ENCODE measurements around the gene TEX48.

The TEX48 gene

DNA sequence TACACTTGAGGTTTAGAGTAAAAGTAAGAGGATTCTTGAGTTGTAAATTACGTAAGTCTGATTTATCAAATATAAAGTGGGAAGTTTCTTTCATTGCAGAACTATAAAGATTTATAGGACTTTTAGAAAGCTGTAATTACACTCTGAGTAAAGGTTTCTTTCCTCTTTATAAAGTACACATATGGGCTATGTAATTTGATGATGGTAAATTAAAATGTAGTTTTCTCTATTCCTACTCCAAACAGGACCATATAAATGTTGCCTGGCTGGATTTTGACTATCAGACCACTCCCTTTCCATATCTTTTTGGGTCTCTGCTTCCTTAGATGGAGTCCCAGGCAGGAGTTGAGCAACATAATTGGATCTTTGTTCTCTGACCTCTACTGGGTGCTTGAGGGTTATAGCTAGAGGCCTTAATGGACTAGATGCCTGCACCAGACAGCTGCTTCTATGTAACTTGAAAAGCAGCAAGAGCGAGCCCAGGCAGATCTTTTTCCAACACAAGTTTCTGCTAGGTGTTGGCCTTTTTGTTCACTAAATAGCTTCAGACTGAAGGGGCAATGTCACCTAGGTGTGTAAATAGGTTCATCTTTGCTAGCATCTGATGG is 11.4 kb upstream of the TEX48 start:
- no peak for DNase-seq (ENCODE audit: low spot score)

DNA sequence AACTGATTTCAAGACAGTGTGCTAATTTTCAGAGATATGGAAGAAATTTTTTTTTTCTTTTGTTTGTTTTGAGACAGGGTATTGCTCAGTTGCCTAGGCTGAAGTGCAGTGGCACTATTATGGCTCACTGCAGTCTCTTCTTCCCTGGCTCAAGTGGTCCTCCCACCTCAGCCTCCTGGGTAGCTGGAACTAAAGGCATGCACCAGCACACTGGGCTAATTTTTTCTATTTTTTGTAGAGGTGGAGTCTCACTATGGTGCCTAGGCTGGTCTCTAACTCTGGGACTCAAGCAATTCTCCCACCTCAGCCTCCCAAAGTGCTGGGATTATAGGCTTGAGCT is 9.9 kb upstream of the TEX48 start:
- DNase-seq (ENCODE audit: low spot score) = no peak

DNA sequence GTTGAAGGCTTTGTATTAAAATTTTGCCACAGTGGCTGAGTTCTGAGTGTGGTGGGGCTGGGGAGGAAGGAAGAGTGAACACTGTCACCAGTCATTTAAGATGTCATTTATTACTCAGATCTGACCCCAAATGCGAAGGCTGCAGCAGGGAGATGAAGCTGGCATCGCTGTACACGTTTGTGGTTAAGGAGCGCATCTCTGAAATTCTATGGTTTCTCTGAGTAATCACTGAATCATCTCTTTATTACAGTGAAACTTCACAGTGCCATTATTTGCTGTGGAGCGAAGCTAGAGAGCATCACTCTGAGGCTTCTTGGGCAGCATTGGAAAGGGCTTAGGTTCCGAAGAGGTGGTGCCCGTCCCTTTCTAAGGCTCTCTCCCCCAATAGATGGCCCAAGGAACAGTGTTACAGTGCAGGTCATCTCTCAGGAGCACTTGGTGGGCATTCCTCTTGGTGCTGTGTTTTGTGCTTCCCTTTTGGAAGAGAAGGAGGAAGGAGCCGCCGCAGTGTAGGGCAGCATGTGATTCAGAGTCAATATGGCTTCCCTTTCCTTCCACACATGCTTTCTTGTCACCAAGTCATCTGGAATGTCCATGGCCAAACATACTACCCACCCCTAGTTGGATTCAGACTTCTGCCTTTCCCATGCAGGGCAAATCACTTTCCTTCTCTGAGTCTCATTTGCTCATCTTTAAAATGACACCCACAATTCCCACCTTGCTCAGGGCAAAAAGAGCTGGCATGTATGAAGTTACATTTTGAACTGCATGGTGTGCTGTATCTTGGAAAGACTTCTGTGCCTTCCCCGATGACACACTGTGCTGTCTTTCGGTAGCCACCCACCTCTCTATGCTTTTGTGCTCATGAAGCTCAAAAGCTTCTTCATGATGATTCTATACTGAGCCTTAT is 9.3 kb upstream of the TEX48 start:
- DNase-seq (ENCODE audit: low spot score) = no peak

DNA sequence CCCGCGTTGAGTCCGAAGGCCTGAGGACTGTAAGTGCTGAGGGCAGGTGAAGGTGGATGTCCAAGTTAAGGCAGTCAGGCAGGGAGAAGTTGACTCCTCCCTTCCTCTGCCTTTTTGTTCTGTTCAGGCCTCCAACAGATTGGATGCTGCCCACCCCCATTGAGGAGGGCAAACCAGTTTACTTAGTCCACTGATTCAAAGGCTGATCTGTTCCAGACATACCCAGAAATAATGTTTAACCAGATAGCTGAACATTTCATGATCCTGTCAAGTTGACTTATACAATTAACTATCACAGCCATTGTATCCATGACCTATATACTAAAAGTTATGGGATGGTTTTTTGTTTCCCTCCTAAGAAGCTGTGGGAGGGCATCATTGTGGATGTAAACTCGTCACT is 8.3 kb upstream of the TEX48 start:
- DNase-seq (ENCODE audit: low spot score) = no peak

DNA sequence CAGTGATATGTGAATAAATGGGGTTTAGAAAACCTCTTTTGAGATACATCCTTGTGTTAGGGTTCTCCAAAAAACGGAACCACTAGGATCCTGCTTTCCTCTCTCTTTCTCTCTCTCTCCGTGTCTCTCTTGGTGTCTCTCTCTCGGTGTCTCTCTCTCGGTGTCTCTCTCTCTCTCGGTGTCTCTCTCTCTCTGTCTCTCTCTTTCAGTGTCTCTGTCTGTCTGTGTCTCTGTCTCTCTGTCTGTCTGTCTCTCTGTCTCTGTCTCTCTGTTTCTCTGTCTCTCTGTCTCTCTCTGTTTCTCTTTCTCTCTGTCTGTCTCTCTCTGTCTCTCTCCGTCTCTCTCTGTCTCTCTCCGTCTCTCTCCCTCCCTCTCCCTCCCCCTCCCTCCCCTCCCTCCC is 7.8 kb upstream of the TEX48 start:
- DNase-seq (ENCODE audit: low spot score) = no peak

DNA sequence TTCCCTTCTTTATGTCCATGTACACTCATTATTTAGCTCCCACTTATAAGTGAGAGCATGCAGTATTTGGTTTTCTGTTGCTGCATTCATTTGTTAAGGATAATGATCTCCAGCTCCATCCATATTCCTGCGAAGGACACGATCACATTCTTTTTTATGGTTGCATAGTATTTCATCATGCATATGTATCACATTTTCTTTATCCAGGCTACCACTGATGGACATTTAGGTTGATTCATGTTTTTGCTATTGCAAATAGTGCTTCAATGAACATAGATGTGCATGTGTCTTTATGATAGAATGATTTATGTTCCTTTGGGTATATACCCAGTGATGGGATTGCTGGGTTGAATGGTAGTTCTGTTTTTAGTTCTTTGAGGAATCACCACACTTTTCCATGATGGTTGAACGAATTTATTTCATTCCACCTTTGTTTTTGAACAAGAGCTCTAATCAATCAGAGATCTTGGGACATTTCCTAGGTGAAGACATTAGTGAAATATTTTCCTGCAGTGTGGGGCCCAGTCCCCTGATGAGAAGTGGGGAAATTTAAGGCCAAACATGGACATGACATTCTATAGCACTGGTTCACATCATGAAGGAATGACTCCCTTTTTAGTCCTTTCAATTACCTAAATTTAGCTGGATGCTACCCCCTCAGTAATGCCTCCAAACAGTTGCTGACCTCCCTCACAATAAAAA is 7.1 kb upstream of the TEX48 start:
- DNase-seq (ENCODE audit: low spot score) = no peak

DNA sequence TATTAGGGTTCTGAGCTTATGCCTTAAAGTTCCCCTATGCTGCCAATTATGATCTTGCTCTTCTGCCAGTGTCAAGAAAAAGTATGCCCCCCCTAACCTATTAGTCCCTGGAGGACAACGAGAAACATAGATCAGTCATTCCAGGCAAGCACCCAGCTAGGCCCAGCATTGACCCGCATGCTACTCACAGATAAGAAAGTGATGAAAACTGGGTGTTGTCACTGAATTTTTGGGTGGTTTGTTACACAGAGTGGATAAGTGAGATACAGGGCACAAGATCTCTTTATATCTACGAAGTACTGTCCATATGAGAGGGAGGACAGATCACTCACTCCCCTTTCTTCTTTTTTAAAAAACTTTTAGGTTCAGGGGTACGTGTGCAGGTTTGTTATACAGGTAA is 6.4 kb upstream of the TEX48 start:
- DNase-seq (ENCODE audit: low spot score) = no peak

DNA sequence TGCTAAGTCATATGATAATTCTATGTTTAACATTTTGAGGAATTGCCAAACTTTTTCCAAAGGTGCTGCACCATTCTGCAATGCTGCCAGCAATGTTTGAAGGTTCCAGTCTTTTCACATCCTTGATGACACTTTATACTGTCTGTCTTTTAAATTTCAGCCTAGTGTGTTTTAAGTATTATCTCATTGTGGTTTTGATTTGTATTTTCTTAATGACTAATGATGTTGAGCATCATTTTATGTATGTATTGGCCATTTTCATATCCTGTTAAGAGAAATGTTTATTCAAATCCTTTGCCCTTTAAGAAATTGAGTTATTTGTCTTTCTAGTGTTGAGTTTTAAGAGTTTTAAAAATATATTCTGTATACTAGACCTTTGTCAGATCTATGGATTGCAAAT is 5.0 kb upstream of the TEX48 start:
- no peak for DNase-seq (ENCODE audit: low spot score)

DNA sequence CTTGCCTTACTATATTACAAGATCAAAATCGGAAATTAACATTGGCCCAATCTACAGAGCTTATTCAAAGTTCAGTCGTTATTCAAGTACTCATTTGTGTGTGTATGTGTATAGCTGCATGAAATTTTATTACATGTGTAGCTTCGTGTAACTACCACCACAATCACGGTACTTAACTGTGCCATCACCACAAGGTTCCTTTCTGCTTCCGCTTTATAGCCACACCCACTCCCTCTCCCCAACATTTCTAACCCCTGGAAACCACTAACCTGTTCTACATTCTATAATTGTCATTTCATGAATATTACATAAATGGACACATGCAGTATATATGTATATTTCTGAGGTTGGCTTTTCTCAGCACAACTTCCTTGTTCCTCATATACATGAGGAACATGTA is 4.0 kb upstream of the TEX48 start:
- DNase-seq (ENCODE audit: low spot score) = no peak

DNA sequence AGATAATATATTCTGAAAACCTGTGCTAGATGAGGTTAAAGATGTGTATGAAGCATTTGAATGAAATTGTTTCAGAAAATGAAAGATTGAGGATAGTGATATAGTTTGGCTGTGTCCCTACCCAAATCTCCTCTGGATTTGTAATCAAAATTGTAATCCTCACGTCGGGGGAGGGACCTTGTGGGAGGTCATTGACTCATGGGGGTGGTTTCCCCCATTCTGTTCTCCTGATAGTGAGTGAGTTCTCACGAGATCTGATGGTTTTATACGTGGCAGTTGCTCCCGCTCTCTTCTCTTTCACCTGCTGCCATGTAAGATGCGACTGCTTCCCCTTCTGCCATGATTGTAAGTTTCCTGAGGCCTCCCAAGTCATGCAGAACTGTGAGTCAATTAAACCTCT is 2.0 kb upstream of the TEX48 start:
- no peak for DNase-seq (ENCODE audit: low spot score)

DNA sequence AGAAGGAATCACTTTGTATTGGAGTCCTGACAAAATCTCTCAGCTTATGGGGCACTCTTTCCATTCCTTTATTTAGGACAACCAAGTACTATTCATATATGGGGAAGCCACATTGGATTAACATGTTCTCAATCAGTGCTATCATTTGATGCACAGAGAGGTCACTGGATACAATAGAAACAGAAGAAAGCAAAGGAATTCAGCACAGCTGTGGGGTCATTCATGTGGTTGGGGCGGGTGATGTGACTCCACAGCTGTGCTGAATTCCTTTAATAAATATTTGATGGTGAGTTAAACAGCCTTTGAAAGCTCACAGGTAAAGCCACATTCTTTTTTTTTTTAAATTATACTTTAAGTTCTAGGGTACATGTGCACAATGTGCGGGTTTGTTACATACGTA is 854 bp upstream of the TEX48 start:
- no peak for DNase-seq (ENCODE audit: low spot score)

DNA sequence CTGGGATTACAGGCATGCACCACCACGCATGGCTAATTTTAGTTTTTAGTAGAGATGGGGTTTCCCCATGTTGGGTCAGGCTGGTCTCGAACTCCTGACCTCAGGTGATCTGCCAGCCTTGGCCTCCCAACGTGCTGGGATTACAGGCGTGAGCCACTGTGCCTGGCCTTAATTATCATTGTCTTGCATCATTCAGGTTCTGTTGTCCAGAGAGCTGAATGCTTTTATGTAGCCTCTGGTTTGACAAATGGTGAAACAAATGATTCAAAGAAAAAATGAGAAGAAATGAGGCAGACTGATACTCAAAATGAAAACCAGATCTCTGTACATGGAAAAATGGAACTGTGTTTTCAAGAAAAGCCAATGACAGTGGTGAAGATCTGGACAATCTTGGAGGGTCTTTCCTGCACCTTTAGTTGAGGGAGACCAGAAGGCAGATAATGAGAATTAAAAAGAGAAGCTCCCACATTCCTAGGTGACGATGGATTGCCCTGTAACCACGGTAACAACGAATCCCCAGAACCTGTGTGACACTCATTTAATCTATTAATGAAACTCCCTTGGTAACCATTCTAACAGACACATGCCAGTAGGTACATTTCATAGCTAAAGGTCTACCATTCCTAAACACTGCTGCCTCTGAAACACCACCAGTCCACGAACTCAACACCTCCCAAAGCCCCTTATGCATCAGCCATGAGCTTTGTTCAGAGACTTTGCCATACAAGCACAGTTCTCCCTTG is 1.6 kb downstream of the TEX48 start:
- DNase-seq (ENCODE audit: low spot score) = no peak

DNA sequence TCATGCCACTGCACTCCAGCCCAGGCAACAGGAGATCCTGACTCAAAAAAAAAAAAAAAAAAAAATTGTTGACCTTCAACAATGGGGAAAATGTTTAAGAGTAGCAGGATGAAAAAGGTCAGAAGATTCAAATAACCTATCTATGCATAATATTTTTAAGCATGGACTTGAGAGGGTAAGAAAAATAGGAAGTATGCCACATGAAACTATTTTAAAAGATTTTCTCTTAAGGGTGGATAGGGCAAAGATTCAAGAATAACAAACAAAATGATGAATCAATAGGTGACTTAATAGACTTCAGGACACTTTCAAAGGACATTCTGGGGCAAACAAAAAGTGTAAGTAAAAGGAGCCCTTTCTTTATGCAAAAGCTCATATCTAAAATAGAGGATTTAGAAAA is 3.2 kb downstream of the TEX48 start:
- no peak for DNase-seq (ENCODE audit: low spot score)

DNA sequence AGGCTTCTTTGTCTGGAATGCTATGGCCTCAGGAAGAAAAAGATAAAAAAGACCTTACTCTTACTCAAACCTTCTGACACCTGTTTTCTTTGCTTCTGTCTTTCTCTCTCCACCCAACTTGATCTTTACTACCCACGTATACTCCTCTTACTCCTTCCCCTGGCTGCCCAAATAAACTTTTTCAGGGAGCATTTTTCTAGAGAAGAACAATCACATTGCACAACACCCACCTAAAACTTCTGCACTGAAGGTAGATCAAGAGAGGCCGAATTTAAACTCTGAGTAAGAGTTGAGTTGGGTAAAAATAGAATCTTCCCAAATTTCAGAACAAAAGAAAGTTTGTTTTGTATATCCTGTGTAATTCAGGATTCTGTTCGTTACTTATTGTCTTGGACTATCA is 3.9 kb downstream of the TEX48 start:
- DNase-seq (ENCODE audit: low spot score) = no peak

DNA sequence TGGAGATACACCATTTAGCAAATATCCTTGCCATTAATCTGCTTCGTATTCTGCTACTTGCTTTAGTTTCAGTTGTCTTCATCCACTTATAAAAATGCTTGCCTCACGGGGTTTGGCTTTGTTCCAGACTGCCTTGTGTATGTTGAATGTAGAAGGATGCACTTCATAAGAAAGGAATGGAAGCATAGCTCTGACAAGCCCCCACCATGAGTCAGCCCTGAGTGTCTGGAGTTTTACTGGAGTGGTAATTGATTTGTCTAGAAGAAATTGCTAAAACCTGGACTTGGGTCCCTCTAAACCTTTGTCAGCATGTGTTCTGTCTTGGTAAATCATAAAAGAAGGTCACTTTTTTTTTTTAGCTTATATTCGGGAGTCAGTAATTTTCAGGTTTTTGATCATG is 4.6 kb downstream of the TEX48 start:
- DNase-seq (ENCODE audit: low spot score) = no peak

DNA sequence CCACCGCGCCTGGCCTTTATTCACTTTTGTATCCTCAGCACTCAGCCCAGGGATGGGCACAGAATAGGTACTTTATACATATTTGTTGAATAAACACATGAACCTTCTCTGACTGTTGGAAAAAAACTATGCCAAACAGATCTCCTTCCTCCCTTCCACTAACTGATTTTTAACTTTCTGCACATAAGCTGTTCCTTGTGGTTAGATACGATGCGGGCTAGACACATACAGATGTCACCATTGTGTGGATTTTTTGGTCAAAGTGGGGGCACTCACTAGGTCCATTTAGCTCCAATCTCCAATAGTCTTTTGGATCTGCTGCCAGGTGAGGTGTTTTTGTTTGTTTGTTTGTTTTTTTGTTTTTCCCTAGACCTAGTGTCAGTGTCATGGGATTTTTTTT is 5.1 kb downstream of the TEX48 start:
- DNase-seq (ENCODE audit: low spot score) = no peak

DNA sequence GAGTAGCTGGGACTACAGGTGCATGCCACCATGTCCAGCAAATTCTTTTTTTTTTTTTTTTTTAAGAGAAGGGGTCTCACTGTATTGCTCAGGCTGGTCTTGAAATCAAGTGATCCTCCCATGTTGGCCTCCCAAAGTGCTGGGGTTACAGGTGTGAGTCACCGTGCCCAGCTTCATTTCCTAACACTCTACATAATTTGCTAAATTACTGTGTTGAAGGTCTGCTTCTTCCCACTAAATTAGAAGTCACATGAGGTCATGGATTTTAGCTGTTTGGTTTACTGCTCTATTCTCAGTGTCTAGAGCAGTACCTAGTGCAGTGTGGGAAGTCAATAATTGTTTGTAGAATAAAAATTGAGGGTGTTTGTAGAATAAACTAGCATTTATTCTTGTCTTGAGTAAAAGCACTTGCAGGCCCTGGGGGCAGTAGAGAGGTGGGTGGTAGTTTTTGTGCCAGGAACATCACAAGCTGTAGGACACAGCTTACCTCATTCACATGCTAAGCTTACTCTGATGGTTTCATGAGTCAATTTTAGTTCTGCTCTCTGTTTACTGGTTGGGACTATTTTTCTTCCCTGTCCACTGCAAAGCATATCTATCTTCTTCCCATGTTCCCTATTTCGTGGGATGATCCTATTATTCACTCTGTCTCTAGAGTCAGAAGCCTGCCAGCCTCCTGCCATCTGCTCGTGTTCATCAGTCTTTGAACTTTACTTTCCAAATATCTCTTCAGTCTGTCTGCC is 7.0 kb downstream of the TEX48 start:
- no peak for DNase-seq (ENCODE audit: low spot score)

DNA sequence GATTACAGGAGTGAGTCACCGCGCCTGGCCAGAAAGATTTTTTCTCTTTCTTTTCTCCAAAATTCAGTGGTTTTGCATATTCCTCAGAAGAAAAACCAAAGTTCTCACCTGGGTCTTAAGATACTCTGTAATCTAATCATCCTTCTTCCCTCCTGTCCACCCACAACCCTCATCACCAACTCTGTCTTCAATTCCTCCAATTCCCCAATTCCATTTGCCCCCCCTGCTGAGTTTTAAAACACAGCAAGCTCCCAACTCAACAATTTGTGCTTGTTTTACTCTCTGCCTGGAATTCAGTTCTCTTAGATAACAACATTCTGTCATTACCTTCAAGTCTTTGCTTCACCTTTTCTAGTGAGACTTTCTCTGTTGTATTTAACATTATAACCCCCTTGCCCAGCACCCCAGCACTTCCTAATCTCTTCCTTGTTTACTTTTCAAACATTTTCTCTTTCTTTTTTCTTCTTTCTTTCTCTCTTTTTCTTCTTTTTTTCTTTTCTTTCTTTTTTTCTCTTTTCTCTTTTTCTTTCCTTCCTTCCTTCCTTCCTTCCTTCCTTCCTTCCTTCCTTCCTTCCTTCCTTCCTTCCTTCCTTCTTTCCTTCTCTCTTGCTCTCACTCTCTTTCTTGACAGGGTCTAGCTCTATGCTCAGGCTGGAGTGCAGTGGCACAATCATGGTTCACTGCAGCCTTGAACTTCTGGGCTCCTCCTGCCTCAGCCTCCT is 7.8 kb downstream of the TEX48 start:
- DNase-seq (ENCODE audit: low spot score) = no peak

DNA sequence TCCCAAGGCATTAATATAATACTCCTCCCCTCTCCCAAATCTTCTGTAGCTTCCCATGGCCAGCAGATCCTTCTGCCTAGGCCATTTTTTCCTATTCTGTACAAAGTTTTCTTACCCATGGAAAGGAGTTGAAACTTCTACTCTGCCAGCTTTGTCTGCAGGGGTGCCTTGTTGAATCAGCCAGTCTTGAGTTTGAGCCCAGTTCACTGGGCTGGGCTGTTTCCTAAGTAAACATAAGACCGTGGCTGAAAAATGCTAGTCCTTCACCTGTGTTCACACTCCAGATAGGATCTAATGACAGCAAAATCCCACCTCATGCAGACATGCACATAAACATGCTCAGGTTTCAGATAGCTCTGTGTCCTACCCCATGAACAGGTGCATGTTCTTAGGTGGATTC is 10.4 kb downstream of the TEX48 start:
- no peak for DNase-seq (ENCODE audit: low spot score)

DNA sequence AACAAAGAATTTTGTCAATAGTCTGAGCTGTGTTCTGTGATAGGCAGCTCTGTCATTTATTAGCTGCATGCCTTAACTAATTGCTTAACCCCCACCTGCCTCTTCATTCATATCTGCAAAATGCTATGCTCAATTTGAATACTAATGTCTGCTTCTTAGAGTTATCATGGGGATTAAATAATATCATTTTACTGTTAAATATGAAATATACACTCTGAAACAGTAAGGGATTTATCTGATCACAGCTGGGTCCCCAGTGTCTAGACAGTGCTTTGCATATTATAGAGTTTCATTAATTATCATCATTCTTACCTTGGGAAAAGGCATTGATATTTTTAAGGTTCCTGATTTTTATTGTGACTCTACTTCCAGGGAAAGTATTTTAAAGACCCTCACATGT is 12.0 kb downstream of the TEX48 start:
- DNase-seq (ENCODE audit: low spot score) = no peak

DNA sequence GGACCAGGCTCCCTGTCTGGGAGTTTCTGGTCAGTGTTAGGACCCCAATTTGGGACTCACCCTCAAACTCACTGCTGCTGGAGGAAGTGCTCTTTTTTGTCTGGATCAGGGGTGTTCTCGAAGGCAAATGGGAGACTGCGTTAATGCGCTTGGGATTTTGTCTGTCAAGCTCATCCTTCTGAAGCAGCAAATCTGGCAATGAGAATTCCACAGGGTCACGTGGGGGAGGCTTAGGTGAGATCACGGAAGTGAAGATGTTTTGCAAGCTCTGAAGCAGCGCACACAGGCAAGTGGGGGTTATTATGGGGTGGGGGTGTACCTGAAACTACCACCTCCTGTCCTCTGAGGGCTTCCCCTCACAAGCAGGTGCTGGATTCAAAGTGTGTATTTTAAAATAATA is 13.8 kb downstream of the TEX48 start:
- DNase-seq (ENCODE audit: low spot score) = no peak

Measured in NAMALWA (cell line).